Epithelial cell of esophagus (primary cell): ENCODE results near the gene TENM4.
A peak's percentile ranks its signal among the peaks of the same experiment; 100 is the strongest.

ENCODE experiments used
- DNase-seq: peaks from one replicate; pipeline ENCODE4 v3.0.0; 2010; ENCODE audit warnings: low read depth
- H3K4me3 ChIP-seq: 2 replicates; pipeline ENCODE4 v1.5.1; 2011; ENCODE audit warnings: mild to moderate bottlenecking, low read length, control low read depth
- TF ChIP-seq, protein P1 (sequence below): IDR thresholded peaks from 2 replicates; pipeline ENCODE4 v1.5.1; 2011; ENCODE audit warnings: low read depth, mild to moderate bottlenecking, low read length, control low read depth, inconsistent platforms; ENCODE audit not compliant: insufficient read depth; ENCODE audit errors: missing control alignments

The TENM4 gene

DNA sequence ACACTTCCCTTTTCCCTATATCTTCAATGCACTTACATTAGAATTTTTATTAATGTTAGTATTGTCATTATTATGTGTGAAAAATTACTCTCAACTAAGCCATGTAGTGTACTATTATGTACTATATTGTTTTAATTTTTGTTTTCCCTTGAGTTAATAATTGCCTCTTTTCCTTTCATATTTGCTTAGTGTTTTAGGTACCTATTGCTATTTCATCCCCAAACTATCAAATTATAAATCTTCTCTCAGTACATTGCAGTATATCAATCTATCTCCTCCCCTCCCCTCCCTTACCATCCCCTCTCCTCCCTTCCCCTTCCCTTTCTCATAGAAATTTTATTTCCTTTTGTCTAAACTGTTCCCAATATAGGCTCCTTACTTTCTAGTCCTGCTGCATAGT is 12.8 kb upstream of the TENM4 start:
- H3K4me3 ChIP-seq: no peak overlapping the region
- TF ChIP-seq, protein P1, sequence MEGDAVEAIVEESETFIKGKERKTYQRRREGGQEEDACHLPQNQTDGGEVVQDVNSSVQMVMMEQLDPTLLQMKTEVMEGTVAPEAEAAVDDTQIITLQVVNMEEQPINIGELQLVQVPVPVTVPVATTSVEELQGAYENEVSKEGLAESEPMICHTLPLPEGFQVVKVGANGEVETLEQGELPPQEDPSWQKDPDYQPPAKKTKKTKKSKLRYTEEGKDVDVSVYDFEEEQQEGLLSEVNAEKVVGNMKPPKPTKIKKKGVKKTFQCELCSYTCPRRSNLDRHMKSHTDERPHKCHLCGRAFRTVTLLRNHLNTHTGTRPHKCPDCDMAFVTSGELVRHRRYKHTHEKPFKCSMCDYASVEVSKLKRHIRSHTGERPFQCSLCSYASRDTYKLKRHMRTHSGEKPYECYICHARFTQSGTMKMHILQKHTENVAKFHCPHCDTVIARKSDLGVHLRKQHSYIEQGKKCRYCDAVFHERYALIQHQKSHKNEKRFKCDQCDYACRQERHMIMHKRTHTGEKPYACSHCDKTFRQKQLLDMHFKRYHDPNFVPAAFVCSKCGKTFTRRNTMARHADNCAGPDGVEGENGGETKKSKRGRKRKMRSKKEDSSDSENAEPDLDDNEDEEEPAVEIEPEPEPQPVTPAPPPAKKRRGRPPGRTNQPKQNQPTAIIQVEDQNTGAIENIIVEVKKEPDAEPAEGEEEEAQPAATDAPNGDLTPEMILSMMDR: no peak
- DNase-seq: no peak

GRCh38 chr11:79449040-79449439 is 8.2 kb upstream of the TENM4 start:
- DNase-seq: no peak
- TF ChIP-seq, protein P1: no peak
- no peak overlapping the region for H3K4me3 ChIP-seq

GRCh38 chr11:79447038-79447786 is 6.4 kb upstream of the TENM4 start:
- H3K4me3 ChIP-seq: no peak overlapping the region
- no peak for DNase-seq
- TF ChIP-seq, protein P1: no peak

GRCh38 chr11:79444923-79445322 is 4.1 kb upstream of the TENM4 start:
- TF ChIP-seq, protein P1: no peak
- DNase-seq: no peak
- no peak overlapping the region for H3K4me3 ChIP-seq

DNA sequence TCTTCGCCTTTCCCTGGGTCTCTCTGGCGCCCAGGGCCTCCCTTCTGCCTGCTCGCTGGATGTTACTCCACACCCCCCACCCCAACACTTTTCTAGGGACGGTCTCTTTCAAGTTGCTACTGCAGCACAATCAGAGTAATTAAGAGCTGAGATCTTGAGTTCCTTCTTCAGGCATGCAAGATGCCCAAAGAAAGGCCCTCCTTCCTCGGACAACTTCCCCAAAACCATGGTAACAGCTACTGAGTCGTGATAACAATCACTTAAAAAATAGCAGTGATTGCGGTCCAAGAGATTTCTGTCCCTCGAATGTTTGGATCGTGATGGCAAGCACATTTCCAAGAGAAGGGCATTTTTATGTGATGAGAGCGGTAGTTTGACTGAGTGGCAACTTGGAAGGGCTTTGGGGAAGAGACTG is 638 bp upstream of the TENM4 start:
- TF ChIP-seq, protein P1: no peak
- peak overlapping the region; percentile 64 for H3K4me3 ChIP-seq
- DNase-seq: no peak

DNA sequence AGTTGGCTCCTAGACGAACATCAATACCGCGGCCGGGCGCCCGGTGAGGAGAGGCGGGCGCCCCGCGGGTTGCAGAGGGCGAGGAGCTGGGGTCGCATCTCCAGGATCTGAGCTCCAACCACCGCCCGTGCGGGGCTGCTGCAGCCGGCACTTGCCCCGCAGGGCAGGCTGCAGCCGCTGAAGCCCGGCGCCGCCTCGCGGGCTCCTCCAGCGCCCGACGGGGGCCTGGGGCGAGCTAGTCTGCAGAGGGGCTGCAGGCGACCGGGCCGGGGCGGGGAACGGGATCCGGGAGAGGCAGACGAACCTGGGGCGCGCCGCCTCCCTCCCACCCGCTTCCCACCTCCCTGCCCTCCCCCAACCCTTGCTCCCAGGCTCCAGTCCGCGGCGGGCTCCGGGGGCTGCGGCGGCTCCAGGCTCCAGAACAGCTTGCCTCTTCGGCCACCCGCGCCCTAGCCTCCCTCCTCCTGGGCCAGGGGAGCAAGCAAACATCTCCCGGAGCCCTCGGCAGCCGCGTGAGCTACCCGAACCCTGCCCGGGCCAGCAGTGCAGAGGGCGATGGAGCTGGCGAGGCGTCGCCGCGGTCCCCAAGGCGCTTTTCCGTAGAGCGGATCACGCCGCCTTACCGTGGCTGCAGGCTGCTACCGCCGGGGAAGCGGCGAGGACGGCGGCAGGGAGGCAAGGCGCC is 802 bp downstream of the TENM4 start:
- TF ChIP-seq, protein P1: no peak
- H3K4me3 ChIP-seq: peak overlapping the region; percentile 64
- peak; percentile 42 for DNase-seq
